ENCODE measurements around the gene ST3GAL2. TPM values are rescaled to one million over a fixed set of nuclear protein-coding genes. Genes with fewer than 3 reads are reported as not detected.
"Not testable (repeated sequence)": the region's sequence is repeated elsewhere in the genome, so short reads cannot be mapped to it uniquely, and the experiment has no call there.

Gene ST3GAL2
- polyA plus RNA-seq, 3 donors, result 24.8 to 34.1 (median 27.4) TPM

GRCh38 chr16:70450142-70451003 lies 11.5 kb upstream of the ST3GAL2 start:
- DNase-seq (ENCODE audit: extremely low read depth in 1 of 11, low read depth in 9 of 11, low spot score in 4 of 11), result not testable (repeated sequence)

- DNase-seq (ENCODE audit: extremely low read depth in 1 of 11, low read depth in 9 of 11, low spot score in 4 of 11), result no peak
Observed at GRCh38 chr16:70448075-70448474, 9.2 kb upstream of the ST3GAL2 start.

DNA sequence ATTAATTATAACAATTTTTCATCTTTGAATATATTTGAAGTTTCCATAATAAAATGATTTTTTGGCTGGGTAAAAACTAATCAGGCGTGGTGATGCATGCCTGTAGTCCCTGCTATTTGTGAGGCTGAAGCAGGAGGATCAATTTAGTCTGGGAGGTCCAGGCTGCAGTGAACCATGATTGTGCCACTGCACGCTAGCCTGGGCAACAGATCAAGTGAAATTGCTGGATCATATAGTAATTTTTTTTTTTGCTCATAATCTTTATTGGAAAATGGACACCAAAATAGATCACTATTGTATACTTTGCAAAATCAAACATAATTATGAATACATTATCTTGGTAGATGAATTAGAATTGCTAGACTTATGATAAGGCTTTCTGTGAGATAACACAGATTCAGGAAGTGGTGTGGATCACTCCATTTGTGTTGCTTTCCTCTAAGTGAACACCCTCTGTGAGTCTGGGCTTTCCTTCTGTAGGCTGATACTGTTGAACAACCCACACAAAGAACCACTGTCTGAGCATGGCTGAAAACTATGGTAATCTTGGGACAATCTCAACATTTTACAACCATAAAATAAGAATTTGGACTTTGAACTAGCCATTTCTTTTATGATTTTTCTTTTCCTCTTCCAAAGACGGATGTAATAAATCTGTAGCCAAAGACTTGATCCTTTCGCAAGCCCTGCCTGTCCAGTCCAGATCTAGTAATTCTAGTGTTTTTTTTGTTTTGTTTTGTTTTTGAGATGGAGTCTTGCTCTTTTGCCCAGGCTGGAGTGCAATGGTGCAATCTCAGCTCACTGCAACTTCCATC lies 5.6 kb upstream of the ST3GAL2 start:
- no peak for DNase-seq (ENCODE audit: extremely low read depth in 1 of 11, low read depth in 9 of 11, low spot score in 4 of 11)

GRCh38 chr16:70442344-70442743 lies 3.4 kb upstream of the ST3GAL2 start:
- no peak for DNase-seq (ENCODE audit: extremely low read depth in 1 of 11, low read depth in 9 of 11, low spot score in 4 of 11)

DNA sequence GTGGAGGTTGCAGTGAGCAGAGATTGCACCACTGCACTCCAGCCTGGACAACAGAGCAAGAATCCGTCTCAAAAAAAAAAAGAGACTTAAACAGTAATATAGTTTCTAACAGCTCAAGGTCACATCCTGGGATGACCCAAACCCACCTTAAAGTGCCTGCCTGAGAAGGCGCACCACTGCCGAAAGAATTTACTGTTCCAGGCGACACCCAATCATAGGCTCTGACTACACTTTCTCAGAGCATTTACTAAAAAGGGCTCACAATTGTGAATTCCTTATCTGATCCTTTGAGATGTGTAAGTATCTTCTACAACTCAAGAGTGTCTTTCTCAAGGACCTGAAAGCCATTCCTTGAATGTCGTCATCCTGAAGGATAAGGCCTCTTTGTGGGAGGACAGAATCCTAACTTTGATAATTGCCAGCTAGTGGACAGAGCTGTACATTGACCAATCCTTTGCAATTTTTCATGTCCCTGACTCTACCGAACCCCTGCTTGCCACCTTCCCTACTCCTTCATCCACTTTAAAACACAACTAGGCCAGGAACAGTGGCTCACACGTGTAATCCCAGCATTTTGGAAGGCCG lies 2.6 kb upstream of the ST3GAL2 start:
- no peak for DNase-seq (ENCODE audit: extremely low read depth in 1 of 11, low read depth in 9 of 11, low spot score in 4 of 11)

GRCh38 chr16:70440009-70440692 lies 1.3 kb upstream of the ST3GAL2 start:
- no peak for DNase-seq (ENCODE audit: extremely low read depth in 1 of 11, low read depth in 9 of 11, low spot score in 4 of 11)

DNA sequence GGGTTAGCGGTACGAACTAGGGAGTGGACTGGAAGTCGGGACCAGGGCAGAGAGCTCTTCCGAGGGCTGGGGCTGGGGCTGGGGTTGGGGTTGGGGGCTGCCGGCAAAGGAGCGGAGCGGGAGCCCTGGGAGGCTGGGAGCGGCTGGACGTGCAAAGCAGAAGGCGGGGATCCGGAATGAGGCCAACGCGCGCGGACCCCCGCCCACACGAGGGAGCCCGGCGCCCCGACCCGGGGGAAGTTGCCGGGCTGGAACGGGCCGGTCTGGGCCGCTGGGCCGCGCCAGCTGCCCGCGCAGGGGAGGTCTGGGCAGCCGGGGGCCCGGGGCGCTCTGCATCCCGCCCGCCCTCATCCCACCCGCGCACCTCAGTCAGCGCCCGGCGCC lies 323 bp downstream of the ST3GAL2 start:
- no peak for DNase-seq (ENCODE audit: extremely low read depth in 1 of 11, low read depth in 9 of 11, low spot score in 4 of 11)

DNA sequence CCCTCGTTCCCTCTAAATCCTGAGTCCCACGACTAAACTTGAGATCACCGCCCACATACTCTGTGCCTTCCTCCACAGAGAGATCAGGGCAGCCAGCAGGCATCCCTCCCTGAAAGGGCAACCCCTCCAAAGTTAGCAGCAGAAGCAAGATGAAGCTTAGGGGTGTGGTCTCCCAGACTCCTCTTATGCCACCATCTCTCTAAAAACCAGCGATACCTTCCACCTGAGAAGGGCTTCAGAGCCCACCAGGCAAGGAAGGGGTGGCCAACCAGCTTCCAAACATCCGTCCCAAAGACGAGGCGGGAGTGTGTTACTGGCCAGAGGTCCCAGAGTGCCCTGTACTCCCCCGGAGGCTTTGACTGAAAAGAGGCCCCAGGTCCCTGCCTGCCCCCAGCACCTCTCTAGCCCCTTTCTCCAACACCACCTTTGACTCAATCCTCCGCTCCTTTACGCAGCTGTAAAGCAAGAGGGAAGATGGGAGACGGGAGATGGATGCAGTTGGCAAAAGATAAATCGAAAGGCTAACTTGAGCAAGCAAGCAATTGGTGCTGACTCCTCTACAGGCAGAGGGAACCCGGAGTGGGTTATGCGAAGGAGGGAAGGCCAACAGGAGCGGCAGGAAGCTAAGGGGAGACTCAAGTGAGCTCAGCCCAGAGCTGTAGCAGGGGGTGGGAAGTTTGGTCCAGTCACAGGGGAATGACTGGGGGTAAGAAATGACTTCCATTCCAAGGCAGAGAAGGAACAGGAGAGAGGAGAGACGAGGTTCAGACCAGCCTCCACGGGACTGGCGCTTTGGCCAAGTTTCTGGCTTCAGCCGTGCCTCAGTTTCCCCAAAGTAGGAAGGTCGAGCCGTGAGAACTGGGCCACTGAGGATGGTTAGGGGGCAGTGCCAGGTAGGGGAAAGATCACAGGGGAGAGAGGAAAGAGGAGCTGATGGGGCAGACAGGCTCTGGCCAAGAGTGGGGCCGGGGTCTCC lies 1.0 kb downstream of the ST3GAL2 start:
- no peak for DNase-seq (ENCODE audit: extremely low read depth in 1 of 11, low read depth in 9 of 11, low spot score in 4 of 11)

DNA sequence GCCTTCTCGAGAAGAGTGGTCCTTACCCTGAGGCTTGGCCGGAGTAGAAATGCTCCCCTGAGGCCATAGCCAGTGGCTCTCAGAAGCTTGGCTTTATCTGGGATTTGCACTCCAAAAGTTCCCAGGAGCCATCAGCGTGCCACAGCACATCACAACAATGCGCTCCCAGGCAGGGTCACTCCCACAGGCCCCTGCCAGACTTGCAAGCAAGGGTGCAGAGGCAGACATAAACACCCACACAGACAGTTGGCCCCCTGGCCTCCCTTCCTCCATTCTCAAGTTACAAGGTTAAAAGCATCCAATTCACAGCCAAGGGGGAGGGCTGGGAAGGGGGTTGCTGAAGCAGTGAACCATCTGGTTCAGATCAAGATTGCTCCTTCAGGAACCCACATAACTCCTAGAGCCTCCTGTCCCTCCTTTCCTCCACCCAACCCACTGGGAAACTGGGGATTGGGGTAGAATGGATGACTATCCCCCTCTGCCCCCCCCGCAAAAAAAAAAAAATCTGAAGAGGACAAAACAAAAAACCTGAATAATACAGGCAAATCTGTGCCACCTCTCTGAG lies 1.8 kb downstream of the ST3GAL2 start:
- DNase-seq (ENCODE audit: extremely low read depth in 1 of 11, low read depth in 9 of 11, low spot score in 4 of 11), result peak in 9 of 11 donors; percentile 75 to 91 (median 84)

DNA sequence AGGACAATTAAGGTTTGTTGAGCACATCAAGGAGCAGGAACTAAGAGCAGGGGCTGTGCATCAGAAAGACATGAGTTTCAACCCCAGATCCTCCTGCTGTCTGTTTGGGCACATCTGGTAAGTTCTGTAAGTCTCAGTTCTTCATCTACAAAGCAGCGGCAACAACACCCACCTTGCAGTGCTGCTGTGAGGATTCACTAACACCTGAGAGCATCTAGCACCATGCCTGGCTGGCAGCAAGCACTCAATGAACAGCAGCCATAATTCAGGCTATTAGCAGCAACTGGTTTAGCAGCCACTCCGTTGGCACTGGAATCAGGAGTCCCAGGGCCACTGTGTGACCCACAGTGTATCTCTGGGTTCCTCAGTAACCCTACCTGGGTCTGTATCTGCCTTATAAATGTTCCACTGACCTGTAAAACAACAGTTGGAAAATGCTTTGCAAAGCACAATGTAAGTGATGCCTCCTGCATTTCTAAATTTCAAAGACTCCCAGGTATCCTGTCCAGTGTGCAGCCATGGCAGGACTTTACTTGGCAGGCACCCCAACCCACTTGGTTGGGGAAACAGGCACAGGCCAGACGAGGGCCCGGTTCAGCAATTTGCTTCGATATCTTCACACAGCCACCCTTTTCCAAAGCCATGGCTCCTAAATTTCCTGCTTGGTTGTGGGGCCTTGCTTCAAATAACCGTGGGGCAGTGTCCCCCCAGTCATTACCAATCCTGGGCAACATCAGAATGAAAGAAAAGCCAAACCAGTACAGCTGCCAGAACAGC lies 4.2 kb downstream of the ST3GAL2 start:
- DNase-seq (ENCODE audit: extremely low read depth in 1 of 11, low read depth in 9 of 11, low spot score in 4 of 11), result no peak

GRCh38 chr16:70433458-70434103 lies 5.3 kb downstream of the ST3GAL2 start:
- no peak for DNase-seq (ENCODE audit: extremely low read depth in 1 of 11, low read depth in 9 of 11, low spot score in 4 of 11)

DNA sequence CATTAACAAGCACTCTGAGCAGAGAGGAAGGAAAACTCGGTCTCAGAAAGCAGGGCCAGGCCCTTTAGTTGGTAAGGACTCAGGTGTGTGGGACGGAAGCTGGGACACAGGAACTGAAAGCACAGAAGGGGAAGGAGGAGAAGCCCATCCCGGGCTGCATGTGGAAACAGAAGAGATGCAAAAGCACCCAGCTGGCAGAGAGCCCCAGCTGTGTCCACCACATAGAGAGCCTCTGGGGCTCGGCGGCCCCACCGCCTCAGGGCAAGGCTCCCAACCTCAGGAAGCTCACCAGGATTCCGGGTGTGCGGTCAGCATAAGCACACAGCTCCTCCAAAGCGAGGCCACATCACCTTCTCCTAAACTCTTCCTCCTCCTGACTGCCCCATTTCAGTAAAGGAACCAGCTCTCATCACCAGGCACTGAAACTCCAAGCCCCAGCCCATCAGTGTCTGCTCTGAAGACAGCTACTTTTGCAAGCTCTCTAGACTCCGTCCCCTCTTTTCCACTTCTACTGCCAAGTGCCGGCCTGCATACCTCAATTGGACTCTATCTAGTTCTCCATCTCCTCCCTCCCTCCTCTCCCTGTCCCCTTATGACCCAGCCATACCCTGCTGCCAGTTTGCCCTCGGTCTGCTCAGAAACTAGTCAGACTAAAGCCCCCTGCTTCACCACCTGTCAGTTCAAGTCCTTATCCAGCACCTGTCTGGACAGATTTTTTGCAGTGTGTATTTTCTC lies 6.0 kb downstream of the ST3GAL2 start:
- no peak for DNase-seq (ENCODE audit: extremely low read depth in 1 of 11, low read depth in 9 of 11, low spot score in 4 of 11)

- no peak for DNase-seq (ENCODE audit: extremely low read depth in 1 of 11, low read depth in 9 of 11, low spot score in 4 of 11)
Observed at GRCh38 chr16:70432356-70432722, 6.6 kb downstream of the ST3GAL2 start.

DNA sequence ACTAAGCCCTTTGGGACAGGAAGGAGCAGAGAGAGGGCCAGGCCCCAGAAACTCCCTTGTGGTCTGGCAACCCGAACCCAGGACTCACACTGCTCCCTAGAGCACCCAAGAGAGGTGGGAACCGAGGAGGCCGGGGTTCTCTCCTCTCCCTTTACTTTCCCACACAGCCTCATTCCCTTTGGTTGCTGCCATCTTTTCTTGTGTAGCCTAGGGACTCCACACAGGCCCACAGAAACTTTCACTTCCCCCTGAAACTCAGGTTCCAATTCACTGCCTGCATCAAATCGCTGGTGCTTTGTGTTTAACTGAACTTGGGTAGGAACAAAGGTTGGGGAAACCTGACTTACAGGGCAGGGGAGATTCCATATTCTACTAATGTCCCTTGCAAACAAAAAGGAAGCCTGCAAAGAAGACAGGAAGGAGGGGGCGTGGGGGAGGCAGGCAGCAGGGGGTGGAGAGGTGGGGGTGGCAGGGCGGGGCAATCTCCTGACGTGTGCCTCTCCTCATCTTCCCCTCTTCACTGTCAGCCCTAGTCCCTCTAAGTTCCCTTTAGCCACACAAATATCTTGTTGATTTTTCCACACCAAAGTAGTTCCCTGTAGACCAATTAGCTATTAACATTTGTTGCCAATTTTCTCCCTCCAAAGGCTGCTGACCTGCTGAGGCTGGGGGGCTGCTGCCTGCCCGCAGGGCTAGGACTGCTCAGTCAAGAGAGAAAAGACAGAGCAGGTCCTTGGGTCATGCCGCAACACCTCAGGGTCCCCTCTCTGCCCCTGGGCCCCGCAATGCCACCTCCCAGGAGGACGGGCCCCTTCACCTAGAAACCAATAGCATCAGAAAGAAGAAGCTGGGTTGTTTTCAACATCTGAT lies 8.0 kb downstream of the ST3GAL2 start:
- DNase-seq (ENCODE audit: extremely low read depth in 1 of 11, low read depth in 9 of 11, low spot score in 4 of 11), result peak in 1 of 11 donors; percentile 51
